DOHH2 (cell line): ENCODE measurements around the gene ZNF576.
A peak's percentile ranks its signal among the peaks of the same experiment; 100 is the strongest.
"Not testable (repeated sequence)": the region's sequence is repeated elsewhere in the genome, so short reads cannot be mapped to it uniquely, and the experiment has no call there.

Experiments
- H3F3A ChIP-seq: fragments of 200-600 bp; sonication (generic), shearing (Covaris generic); 2 replicates; pipeline ENCODE4 v1.6.0; 2016; ENCODE audit warnings: antibody characterized with exemption, mild to moderate bottlenecking; ENCODE audit not compliant: control insufficient read depth, insufficient read depth
- H3K27ac ChIP-seq: fragments of 200-600 bp; sonication (generic); 2 replicates; pipeline ENCODE4 v1.5.1; 2014; ENCODE audit warnings: low read depth, mild to moderate bottlenecking, low read length, moderate library complexity
- H3K27me3 ChIP-seq: fragments of 200-600 bp; sonication (generic); 2 replicates; pipeline ENCODE4 v1.6.1; 2014; ENCODE audit warnings: mild to moderate bottlenecking, low read length, mixed read lengths; ENCODE audit not compliant: control insufficient read depth
- H3K36me3 ChIP-seq: fragments of 200-600 bp; sonication (generic); 2 replicates; pipeline ENCODE4 v1.6.1; 2014; ENCODE audit warnings: mild to moderate bottlenecking, low read length, moderate library complexity, mixed read lengths; ENCODE audit not compliant: control insufficient read depth
- H3K4me1 ChIP-seq: fragments of 200-600 bp; sonication (generic); 2 replicates; pipeline ENCODE4 v1.6.1; 2014; ENCODE audit warnings: mild to moderate bottlenecking, low read length, mixed read lengths; ENCODE audit not compliant: control insufficient read depth
- H3K4me2 ChIP-seq: fragments of 200-600 bp; sonication (generic); 2 replicates; pipeline ENCODE4 v1.6.0; 2014; ENCODE audit warnings: mild to moderate bottlenecking, low read length, moderate library complexity
- H3K4me3 ChIP-seq: fragments of 200-600 bp; sonication (generic); 2 replicates; pipeline ENCODE4 v1.5.1; 2014; ENCODE audit warnings: mild to moderate bottlenecking, low read length, mixed read lengths
- H3K79me2 ChIP-seq: fragments of 200-600 bp; sonication (generic); 2 replicates; pipeline ENCODE4 v1.6.1; 2014; ENCODE audit warnings: mild to moderate bottlenecking, low read length, mixed read lengths; ENCODE audit not compliant: control insufficient read depth
- H3K9me2 ChIP-seq: fragments of 200-600 bp; sonication (generic); replicated peaks from 2 replicates; pipeline ENCODE4 v1.6.1; 2014; ENCODE audit warnings: mild to moderate bottlenecking, low read length, mixed read lengths; ENCODE audit not compliant: control insufficient read depth
- H3K9me3 ChIP-seq: fragments of 200-600 bp; sonication (generic); 2 replicates; pipeline ENCODE4 v1.6.1; 2014; ENCODE audit warnings: antibody characterized with exemption, low read length, mixed read lengths; ENCODE audit not compliant: control insufficient read depth, insufficient read depth
- H4K20me1 ChIP-seq: fragments of 200-600 bp; sonication (generic); 2 replicates; pipeline ENCODE4 v1.6.0; 2014; ENCODE audit warnings: low read depth, mild to moderate bottlenecking, antibody characterized with exemption, low read length, moderate library complexity; ENCODE audit not compliant: control insufficient read depth, insufficient read depth
- CTCF ChIP-seq: fragments of 200-600 bp; sonication (generic); IDR thresholded peaks from one replicate; pipeline ENCODE4 v1.5.1; 2014; ENCODE audit warnings: antibody characterized with exemption, mild to moderate bottlenecking, low read depth, low read length; ENCODE audit not compliant: poor library complexity, severe bottlenecking
- EZH2phosphoT487 ChIP-seq: fragments of 200-600 bp; sonication (generic); IDR thresholded peaks from 2 replicates; pipeline ENCODE4 v1.6.1; 2017; ENCODE audit warnings: borderline replicate concordance, mild to moderate bottlenecking, antibody characterized with exemption, low read length, moderate library complexity, mixed read lengths

Gene ZNF576, protein sequence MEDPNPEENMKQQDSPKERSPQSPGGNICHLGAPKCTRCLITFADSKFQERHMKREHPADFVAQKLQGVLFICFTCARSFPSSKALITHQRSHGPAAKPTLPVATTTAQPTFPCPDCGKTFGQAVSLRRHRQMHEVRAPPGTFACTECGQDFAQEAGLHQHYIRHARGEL

GRCh38 chr19:43595999-43596841 lies at the start of gene ZNF576, which contains the start of gene IRGQ:
Gene ZNF576, plus strand, starts transcription at chr19:43596595. Its CDS starts 514 bp downstream, at chr19:43597109.
Gene IRGQ, minus strand, starts transcription at chr19:43596134. Its CDS starts 796 bp downstream, at chr19:43595338.
- Histone ChIP-seq H3K9me3 (no peaks in the 10 kb centered on the region), H3K4me3 (peak within 1 kb of the TSS; percentile 83), H4K20me1 (no peaks in the 10 kb centered on the region), H3K27me3 (no peaks in the 10 kb centered on the region), H3F3A (peaks cover 3% of the 10 kb centered on the region; the same call in 1 of the 2 replicates), H3K9me2 (no peaks in the 10 kb centered on the region), H3K27ac (peak within 1 kb of the TSS; percentile 72), H3K36me3 (peaks cover 47% of the 10 kb centered on the region), H3K4me2 (peak within 1 kb of the TSS; percentile 90), H3K79me2 (peaks cover 57% of the 10 kb centered on the region), H3K4me1 (peaks cover 18% of the 10 kb centered on the region)
- TF ChIP-seq EZH2phosphoT487: no peak
- no peak for TF ChIP-seq CTCF

DNA sequence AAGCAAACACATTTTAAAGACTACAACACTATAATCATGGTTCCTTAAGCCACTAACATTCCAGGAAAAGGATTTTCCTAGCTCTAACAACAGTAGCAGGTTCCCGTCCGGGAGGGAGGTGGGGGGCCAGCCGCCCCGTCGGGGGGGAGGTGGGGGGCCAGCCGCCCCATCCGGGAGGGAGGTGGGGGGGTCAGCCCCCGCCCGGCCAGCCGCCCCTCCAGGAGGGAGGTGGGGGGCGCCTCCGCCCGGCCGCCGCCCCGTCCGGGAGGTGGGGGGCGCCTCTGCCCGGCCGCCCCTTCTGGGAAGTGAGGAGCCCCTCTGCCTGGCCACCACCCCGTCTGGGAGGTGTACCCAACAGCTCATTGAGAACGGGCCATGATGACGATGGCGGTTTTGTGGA lies 48.5 kb upstream of the ZNF576 start:
- H3F3A ChIP-seq, H3K4me2 ChIP-seq, H3K27ac ChIP-seq, H3K9me3 ChIP-seq, H3K4me1 ChIP-seq, H3K27me3 ChIP-seq, H4K20me1 ChIP-seq, H3K4me3 ChIP-seq, H3K79me2 ChIP-seq, H3K9me2 ChIP-seq: not testable (repeated sequence)
- H3K36me3 ChIP-seq: peaks cover 31% of the 10 kb centered on the region

- no peak overlapping the region for H3K4me2 ChIP-seq
- no peak overlapping the region for H3K4me3 ChIP-seq
- peaks cover 31% of the 10 kb centered on the region for H3K36me3 ChIP-seq
- no peaks in the 10 kb centered on the region for H3F3A ChIP-seq
- TF ChIP-seq EZH2phosphoT487 (no peak), CTCF (no peak)
- H3K9me3 ChIP-seq: no peaks in the 10 kb centered on the region
- no peaks in the 10 kb centered on the region for H3K27me3 ChIP-seq
- no peaks in the 10 kb centered on the region for H3K79me2 ChIP-seq
- no peaks in the 10 kb centered on the region for H3K4me1 ChIP-seq
- H3K27ac ChIP-seq: no peak overlapping the region
- H4K20me1 ChIP-seq: no peaks in the 10 kb centered on the region
- no peaks in the 10 kb centered on the region for H3K9me2 ChIP-seq
These were observed 47.7 kb upstream of the ZNF576 start for GRCh38 chr19:43548706-43549105.
